BJ (cell line): ENCODE measurements around the gene KIF26B. TPM values are rescaled to one million over a fixed set of nuclear protein-coding genes. Genes with fewer than 3 reads are reported as not detected.

Source experiments
- CTCF ChIA-PET: fragments of 350-600 bp; formaldehyde crosslinking; extraction: SDS; loops from one replicate; lab custom pipeline; 2021; ENCODE audit warnings: antibody characterized with exemption, inconsistent platforms; lab: Yijun Ruan, JAX
- POLR2A ChIA-PET: fragments of 300-600 bp; sonication (Branson Sonifier 250); formaldehyde crosslinking; extraction: SDS; loops from one replicate; lab custom pipeline; 2021; ENCODE audit warnings: antibody characterized with exemption; lab: Charles Lee
- DNase-seq: peaks from one replicate; pipeline ENCODE4 v3.0.0-alpha.2; 2011; ENCODE audit warnings: low read depth
- H3K27me3 ChIP-seq: 2 replicates; pipeline ENCODE4 v1.6.0; 2011; ENCODE audit warnings: low read length; ENCODE audit not compliant: control insufficient read depth, insufficient read depth
- H3K36me3 ChIP-seq: 2 replicates; pipeline ENCODE4 v1.5.1; 2011; ENCODE audit warnings: low read length; ENCODE audit not compliant: control insufficient read depth, insufficient read depth
- H3K4me3 ChIP-seq: 2 replicates; pipeline ENCODE4 v1.5.1; 2011; ENCODE audit warnings: low read depth, mild to moderate bottlenecking, control low read depth, low read length
- CTCF ChIP-seq: IDR thresholded peaks from 2 replicates; pipeline ENCODE4 v1.5.1; 2011; ENCODE audit warnings: low read depth, mild to moderate bottlenecking, control low read depth, inconsistent platforms, low read length, moderate library complexity; ENCODE audit not compliant: insufficient read depth
- polyA plus RNA-seq: library from polyadenylated mRNA; depleted of rRNA; stranded (reverse); fragments of >200 nt; gene quantifications from 2 replicates; pipeline ENCODE4 v1.2.3, GENCODE V29; 2011

KIF26B gene
- polyA plus RNA-seq, 1 experiment: 2.8 TPM

- H3K27me3 ChIP-seq: peaks cover 3% of the 10 kb centered on the region
- ChIA-PET CTCF (no interaction called here), POLR2A (no interaction called here)
- no peak for DNase-seq
- H3K4me3 ChIP-seq: no peak overlapping the region
- H3K36me3 ChIP-seq: no peaks in the 10 kb centered on the region
- no peak for TF ChIP-seq CTCF
Observed at GRCh38 chr1:245131026-245131393, 23.8 kb upstream of the KIF26B start.

- Histone ChIP-seq H3K27me3 (peaks cover 5% of the 10 kb centered on the region), H3K36me3 (no peaks in the 10 kb centered on the region), H3K4me3 (no peak overlapping the region)
- CTCF ChIA-PET: interaction anchor here (0.9 kb wide), 1 partner anchor 20 kb away, joined by 3 read pairs; no protein-coding TSS in a partner anchor
- TF ChIP-seq CTCF: no peak
- DNase-seq: no peak
- POLR2A ChIA-PET: no interaction called here
Observed at GRCh38 chr1:245132771-245133170, 22.0 kb upstream of the KIF26B start.

- ChIA-PET CTCF (no interaction called here), POLR2A (no interaction called here)
- Histone ChIP-seq H3K27me3 (peaks cover 3% of the 10 kb centered on the region; the same call in 1 of the 2 replicates), H3K36me3 (no peaks in the 10 kb centered on the region), H3K4me3 (no peak overlapping the region)
- DNase-seq: no peak
- no peak for TF ChIP-seq CTCF
Observed at GRCh38 chr1:245133995-245134715, 20.6 kb upstream of the KIF26B start.

- ChIA-PET CTCF (interaction anchor here (0.9 to 1.3 kb wide), 4 partner anchors 8 to 62 kb away, joined by 3 to 4 read pairs (median 4); no protein-coding TSS in a partner anchor), POLR2A (no interaction called here)
- DNase-seq: no peak
- Histone ChIP-seq H3K4me3 (no peak overlapping the region), H3K36me3 (no peaks in the 10 kb centered on the region), H3K27me3 (peaks cover 3% of the 10 kb centered on the region; the same call in 1 of the 2 replicates)
- no peak for TF ChIP-seq CTCF
Observed at GRCh38 chr1:245142171-245142798, 12.5 kb upstream of the KIF26B start.

GRCh38 chr1:245142976-245143375 lies 11.8 kb upstream of the KIF26B start:
- DNase-seq: no peak
- Histone ChIP-seq H3K36me3 (no peaks in the 10 kb centered on the region), H3K4me3 (no peak overlapping the region), H3K27me3 (0 out of 2 replicates have a peak, but pooled peaks cover 2% of the 10 kb centered on the region)
- TF ChIP-seq CTCF: no peak
- ChIA-PET CTCF (interaction anchor here (1.3 kb wide), 1 partner anchor 9 kb away, joined by 4 read pairs; no protein-coding TSS in a partner anchor), POLR2A (no interaction called here)
